ENCODE data around the gene IFNA6. TPM values are rescaled to one million over a fixed set of nuclear protein-coding genes. Genes with fewer than 3 reads are reported as not detected.

The IFNA6 gene
- polyA plus RNA-seq, 3 donors: not detected

GRCh38 chr9:21348430-21348970 is 2.2 kb downstream of the IFNA6 start:
- H3K4me1 Mint-ChIP-seq: peaks cover 9% of the 10 kb centered on the region
- H3K9ac ChIP-seq (ENCODE audit: insufficient read depth, low read length, poor library complexity, severe bottlenecking): no peak overlapping the region
- intact Hi-C loops (cut with micrococcal nuclease): no loop called here
- H3K27ac Mint-ChIP-seq: no peak overlapping the region
- TF ChIP-seq CTCF (IDR thresholded peaks at IDR 0.05): no peak
- no peaks in the 10 kb centered on the region for H3K4me1 ChIP-seq (ENCODE audit: control insufficient read depth in 1 of 2, insufficient read depth in 2 of 2, low read length in 2 of 2)
- no peak overlapping the region for H3K4me3 Mint-ChIP-seq
- peaks cover 4 to 14% (median 10%) of the 10 kb centered on the region in 3 donors for H3K27me3 Mint-ChIP-seq (ENCODE audit: low read depth in 3 of 3)
- no peak overlapping the region for H3K4me2 ChIP-seq (replicated peaks; ENCODE audit: extremely low read depth, low read length, poor library complexity, severe bottlenecking)
- peaks cover 0 to 6% of the 10 kb centered on the region in 2 donors for H3K27me3 ChIP-seq (ENCODE audit: control insufficient read depth in 2 of 2, insufficient read depth in 2 of 2, low read length in 2 of 2)
- no peak overlapping the region for H2AFZ ChIP-seq (ENCODE audit: insufficient read depth, low read depth, low read length, poor library complexity, severe bottlenecking)
- no peaks in the 10 kb centered on the region for H3K9me3 ChIP-seq (replicated peaks in 1 of 2; ENCODE audit: control insufficient read depth in 1 of 2, insufficient read depth in 1 of 2, low read length in 2 of 2)
- no peak overlapping the region for H3K27ac ChIP-seq (ENCODE audit: low read depth in 1 of 2, low read length in 2 of 2)
- peaks cover 0 to 7% (median under 1%) of the 10 kb centered on the region in 7 donors for H3K9me3 Mint-ChIP-seq
- no CpG with 5 or more reads among the region's 3 CpGs for WGBS (ENCODE audit: insufficient coverage)
- no peaks in the 10 kb centered on the region for H3K36me3 ChIP-seq (replicated peaks in 1 of 2; ENCODE audit: control insufficient read depth in 1 of 2, insufficient read depth in 2 of 2, low read length in 2 of 2)
- DNase-seq: no peak
- H3K4me3 ChIP-seq (replicated peaks in 1 of 3; ENCODE audit: low read depth in 2 of 3, low read length in 3 of 3): no peak overlapping the region
- H3K36me3 Mint-ChIP-seq: no peaks in the 10 kb centered on the region
- H3K79me2 ChIP-seq (ENCODE audit: insufficient read depth, low read length): no peaks in the 10 kb centered on the region
- H4K20me1 ChIP-seq (ENCODE audit: insufficient read depth, low read length): no peaks in the 10 kb centered on the region

- Histone ChIP-seq H3K27me3 (ENCODE audit: control insufficient read depth in 2 of 2, insufficient read depth in 2 of 2, low read length in 2 of 2) (no peaks in the 10 kb centered on the region), H3K4me2 (replicated peaks; ENCODE audit: extremely low read depth, low read length, poor library complexity, severe bottlenecking) (no peak overlapping the region), H3K9me3 (replicated peaks in 1 of 2; ENCODE audit: control insufficient read depth in 1 of 2, insufficient read depth in 1 of 2, low read length in 2 of 2) (no peaks in the 10 kb centered on the region), H3K4me1 (ENCODE audit: control insufficient read depth in 1 of 2, insufficient read depth in 2 of 2, low read length in 2 of 2) (peaks cover 0 to 4% of the 10 kb centered on the region in 2 donors), H3K27ac (ENCODE audit: low read depth in 1 of 2, low read length in 2 of 2) (no peak overlapping the region), H3K4me3 (replicated peaks in 1 of 3; ENCODE audit: low read depth in 2 of 3, low read length in 3 of 3) (no peak overlapping the region), H3K36me3 (replicated peaks in 1 of 2; ENCODE audit: control insufficient read depth in 1 of 2, insufficient read depth in 2 of 2, low read length in 2 of 2) (no peaks in the 10 kb centered on the region), H4K20me1 (ENCODE audit: insufficient read depth, low read length) (no peaks in the 10 kb centered on the region), H2AFZ (ENCODE audit: insufficient read depth, low read depth, low read length, poor library complexity, severe bottlenecking) (no peak overlapping the region), H3K79me2 (ENCODE audit: insufficient read depth, low read length) (no peaks in the 10 kb centered on the region), H3K9ac (ENCODE audit: insufficient read depth, low read length, poor library complexity, severe bottlenecking) (no peak overlapping the region)
- H3K36me3 Mint-ChIP-seq: no peaks in the 10 kb centered on the region
- 100% methylated on average over 1 of the region's 4 CpGs for WGBS (ENCODE audit: insufficient coverage)
- peaks cover 18% of the 10 kb centered on the region for H3K4me1 Mint-ChIP-seq
- intact Hi-C loops (cut with micrococcal nuclease): no loop called here
- H3K9me3 Mint-ChIP-seq: peaks cover 0 to 7% (median 2%) of the 10 kb centered on the region in 7 donors
- no peak overlapping the region for H3K27ac Mint-ChIP-seq
- no peak for TF ChIP-seq CTCF (IDR thresholded peaks at IDR 0.05)
- peaks cover 3 to 15% (median 13%) of the 10 kb centered on the region in 3 donors for H3K27me3 Mint-ChIP-seq (ENCODE audit: low read depth in 3 of 3)
- DNase-seq: no peak
- H3K4me3 Mint-ChIP-seq: no peak overlapping the region
Measured at GRCh38 chr9:21340735-21341134, 10.0 kb downstream of the IFNA6 start.
